Measurements from ENCODE around the gene SLIT1. TPM values are rescaled to one million over a fixed set of nuclear protein-coding genes. Genes with fewer than 3 reads are reported as not detected.

SLIT1 gene
- total RNA-seq, 1 experiment from 2014 or later: 1.0 TPM

- Histone ChIP-seq H3K4me1 (ENCODE audit: low read length) (peaks cover 14% of the 10 kb centered on the region), H3K9me2 (replicated peaks; ENCODE audit: insufficient read depth, low read length) (no peaks in the 10 kb centered on the region), H3K4me3 (ENCODE audit: low read length) (no peak overlapping the region), H3K27me3 (ENCODE audit: low read length) (no peaks in the 10 kb centered on the region), H3K36me3 (ENCODE audit: insufficient read depth, low read length) (no peaks in the 10 kb centered on the region; the same call in 1 of the 2 replicates), H3K9me3 (ENCODE audit: low read length) (no peaks in the 10 kb centered on the region), H2AFZ (ENCODE audit: low read length) (no peak overlapping the region), H3K4me2 (ENCODE audit: low read depth, low read length, poor library complexity, severe bottlenecking) (no peak overlapping the region), H3K27ac (ENCODE audit: low read length) (no peak overlapping the region), H3K9ac (ENCODE audit: low read length) (no peak overlapping the region), H3K79me2 (ENCODE audit: low read length) (no peaks in the 10 kb centered on the region), H4K20me1 (ENCODE audit: insufficient read depth, low read depth, low read length) (no peaks in the 10 kb centered on the region)
- DNase-seq: no peak
These were observed 174.4 kb downstream of the SLIT1 start for GRCh38 chr10:97011397-97011796.

- Histone ChIP-seq H3K79me2 (ENCODE audit: low read length) (no peaks in the 10 kb centered on the region), H2AFZ (ENCODE audit: low read length) (no peak overlapping the region), H4K20me1 (ENCODE audit: insufficient read depth, low read depth, low read length) (no peaks in the 10 kb centered on the region), H3K9me2 (replicated peaks; ENCODE audit: insufficient read depth, low read length) (no peaks in the 10 kb centered on the region), H3K27ac (ENCODE audit: low read length) (no peak overlapping the region), H3K36me3 (ENCODE audit: insufficient read depth, low read length) (no peaks in the 10 kb centered on the region; the same call in 1 of the 2 replicates), H3K9ac (ENCODE audit: low read length) (no peak overlapping the region), H3K4me3 (ENCODE audit: low read length) (no peak overlapping the region), H3K27me3 (ENCODE audit: low read length) (no peaks in the 10 kb centered on the region), H3K4me1 (ENCODE audit: low read length) (peaks cover 10% of the 10 kb centered on the region), H3K4me2 (ENCODE audit: low read depth, low read length, poor library complexity, severe bottlenecking) (no peak overlapping the region), H3K9me3 (ENCODE audit: low read length) (no peaks in the 10 kb centered on the region)
- DNase-seq: no peak
These were observed 175.0 kb downstream of the SLIT1 start for GRCh38 chr10:97010695-97011206.

GRCh38 chr10:97007417-97007816 is 178.3 kb downstream of the SLIT1 start:
- Histone ChIP-seq H3K4me1 (ENCODE audit: low read length) (no peaks in the 10 kb centered on the region), H2AFZ (ENCODE audit: low read length) (no peak overlapping the region)
- DNase-seq: no peak

GRCh38 chr10:97006364-97006763 is 179.4 kb downstream of the SLIT1 start:
- H4K20me1 ChIP-seq (ENCODE audit: insufficient read depth, low read depth, low read length): no peaks in the 10 kb centered on the region

More at GRCh38 chr10:97007417-97007816, 178.3 kb downstream of the SLIT1 start:
- Histone ChIP-seq H3K27me3 (ENCODE audit: low read length) (no peaks in the 10 kb centered on the region), H4K20me1 (ENCODE audit: insufficient read depth, low read depth, low read length) (no peaks in the 10 kb centered on the region), H3K4me3 (ENCODE audit: low read length) (no peak overlapping the region), H3K9me2 (replicated peaks; ENCODE audit: insufficient read depth, low read length) (no peaks in the 10 kb centered on the region), H3K36me3 (ENCODE audit: insufficient read depth, low read length) (no peaks in the 10 kb centered on the region; the same call in 1 of the 2 replicates), H3K79me2 (ENCODE audit: low read length) (no peaks in the 10 kb centered on the region), H3K27ac (ENCODE audit: low read length) (no peak overlapping the region), H3K4me2 (ENCODE audit: low read depth, low read length, poor library complexity, severe bottlenecking) (no peak overlapping the region), H3K9me3 (ENCODE audit: low read length) (no peaks in the 10 kb centered on the region), H3K9ac (ENCODE audit: low read length) (no peak overlapping the region)

GRCh38 chr10:97005349-97005748 is 180.4 kb downstream of the SLIT1 start:
- no peak overlapping the region for H3K9ac ChIP-seq (ENCODE audit: low read length)
- no peaks in the 10 kb centered on the region for H3K4me1 ChIP-seq (ENCODE audit: low read length)
- no peak for DNase-seq
- no peaks in the 10 kb centered on the region for H4K20me1 ChIP-seq (ENCODE audit: insufficient read depth, low read depth, low read length)
- H3K27me3 ChIP-seq (ENCODE audit: low read length): no peaks in the 10 kb centered on the region
- no peak overlapping the region for H3K4me3 ChIP-seq (ENCODE audit: low read length)
- H3K4me2 ChIP-seq (ENCODE audit: low read depth, low read length, poor library complexity, severe bottlenecking): no peak overlapping the region
- no peak overlapping the region for H2AFZ ChIP-seq (ENCODE audit: low read length)
- no peaks in the 10 kb centered on the region for H3K79me2 ChIP-seq (ENCODE audit: low read length)
- no peaks in the 10 kb centered on the region for H3K9me3 ChIP-seq (ENCODE audit: low read length)
- H3K27ac ChIP-seq (ENCODE audit: low read length): no peak overlapping the region
- H3K9me2 ChIP-seq (replicated peaks; ENCODE audit: insufficient read depth, low read length): no peaks in the 10 kb centered on the region
- no peaks in the 10 kb centered on the region; the same call in 1 of the 2 replicates for H3K36me3 ChIP-seq (ENCODE audit: insufficient read depth, low read length)

More at GRCh38 chr10:97006364-97006763, 179.4 kb downstream of the SLIT1 start:
- no peak overlapping the region for H3K27ac ChIP-seq (ENCODE audit: low read length)
- H3K4me2 ChIP-seq (ENCODE audit: low read depth, low read length, poor library complexity, severe bottlenecking): no peak overlapping the region
- H3K4me1 ChIP-seq (ENCODE audit: low read length): no peaks in the 10 kb centered on the region
- H3K27me3 ChIP-seq (ENCODE audit: low read length): no peaks in the 10 kb centered on the region
- no peak overlapping the region for H2AFZ ChIP-seq (ENCODE audit: low read length)
- H3K4me3 ChIP-seq (ENCODE audit: low read length): no peak overlapping the region
- H3K9me2 ChIP-seq (replicated peaks; ENCODE audit: insufficient read depth, low read length): no peaks in the 10 kb centered on the region
- no peaks in the 10 kb centered on the region; the same call in 1 of the 2 replicates for H3K36me3 ChIP-seq (ENCODE audit: insufficient read depth, low read length)
- no peaks in the 10 kb centered on the region for H3K79me2 ChIP-seq (ENCODE audit: low read length)
- no peaks in the 10 kb centered on the region for H3K9me3 ChIP-seq (ENCODE audit: low read length)
- no peak for DNase-seq
- H3K9ac ChIP-seq (ENCODE audit: low read length): no peak overlapping the region

GRCh38 chr10:97004591-97004990 is 181.2 kb downstream of the SLIT1 start:
- H3K9me2 ChIP-seq (replicated peaks; ENCODE audit: insufficient read depth, low read length): no peaks in the 10 kb centered on the region
- no peak overlapping the region for H3K4me3 ChIP-seq (ENCODE audit: low read length)
- no peaks in the 10 kb centered on the region for H3K36me3 ChIP-seq (ENCODE audit: insufficient read depth, low read length)
- H3K4me2 ChIP-seq (ENCODE audit: low read depth, low read length, poor library complexity, severe bottlenecking): no peak overlapping the region
- no peaks in the 10 kb centered on the region for H3K9me3 ChIP-seq (ENCODE audit: low read length)
- no peak overlapping the region for H3K9ac ChIP-seq (ENCODE audit: low read length)
- no peaks in the 10 kb centered on the region for H3K79me2 ChIP-seq (ENCODE audit: low read length)
- H4K20me1 ChIP-seq (ENCODE audit: insufficient read depth, low read depth, low read length): no peaks in the 10 kb centered on the region
- DNase-seq: no peak
- no peaks in the 10 kb centered on the region for H3K27me3 ChIP-seq (ENCODE audit: low read length)
- no peak overlapping the region for H3K27ac ChIP-seq (ENCODE audit: low read length)
- no peak overlapping the region for H2AFZ ChIP-seq (ENCODE audit: low read length)
- no peaks in the 10 kb centered on the region for H3K4me1 ChIP-seq (ENCODE audit: low read length)

- H3K9me3 ChIP-seq (ENCODE audit: low read length): no peaks in the 10 kb centered on the region
- H4K20me1 ChIP-seq (ENCODE audit: insufficient read depth, low read depth, low read length): no peaks in the 10 kb centered on the region
- H3K79me2 ChIP-seq (ENCODE audit: low read length): no peaks in the 10 kb centered on the region
- H3K4me1 ChIP-seq (ENCODE audit: low read length): no peaks in the 10 kb centered on the region
- H2AFZ ChIP-seq (ENCODE audit: low read length): no peak overlapping the region
- no peak overlapping the region for H3K4me2 ChIP-seq (ENCODE audit: low read depth, low read length, poor library complexity, severe bottlenecking)
- no peaks in the 10 kb centered on the region for H3K36me3 ChIP-seq (ENCODE audit: insufficient read depth, low read length)
- no peak overlapping the region for H3K9ac ChIP-seq (ENCODE audit: low read length)
- H3K4me3 ChIP-seq (ENCODE audit: low read length): no peak overlapping the region
- no peaks in the 10 kb centered on the region for H3K27me3 ChIP-seq (ENCODE audit: low read length)
- no peaks in the 10 kb centered on the region for H3K9me2 ChIP-seq (replicated peaks; ENCODE audit: insufficient read depth, low read length)
- H3K27ac ChIP-seq (ENCODE audit: low read length): no peak overlapping the region
- no peak for DNase-seq
These were observed 182.0 kb downstream of the SLIT1 start for GRCh38 chr10:97003804-97004201.

GRCh38 chr10:97003151-97003803 is 182.5 kb downstream of the SLIT1 start:
- Histone ChIP-seq H3K9me2 (replicated peaks; ENCODE audit: insufficient read depth, low read length) (no peaks in the 10 kb centered on the region), H4K20me1 (ENCODE audit: insufficient read depth, low read depth, low read length) (no peaks in the 10 kb centered on the region), H3K4me2 (ENCODE audit: low read depth, low read length, poor library complexity, severe bottlenecking) (no peak overlapping the region), H3K9ac (ENCODE audit: low read length) (no peak overlapping the region), H3K9me3 (ENCODE audit: low read length) (no peaks in the 10 kb centered on the region), H3K4me3 (ENCODE audit: low read length) (no peak overlapping the region), H3K4me1 (ENCODE audit: low read length) (no peaks in the 10 kb centered on the region), H3K27ac (ENCODE audit: low read length) (no peak overlapping the region), H3K27me3 (ENCODE audit: low read length) (no peaks in the 10 kb centered on the region), H2AFZ (ENCODE audit: low read length) (no peak overlapping the region), H3K36me3 (ENCODE audit: insufficient read depth, low read length) (no peaks in the 10 kb centered on the region), H3K79me2 (ENCODE audit: low read length) (no peaks in the 10 kb centered on the region)
- DNase-seq: no peak
